ENCODE measurements around the gene LRRC18.

The LRRC18 gene

DNA sequence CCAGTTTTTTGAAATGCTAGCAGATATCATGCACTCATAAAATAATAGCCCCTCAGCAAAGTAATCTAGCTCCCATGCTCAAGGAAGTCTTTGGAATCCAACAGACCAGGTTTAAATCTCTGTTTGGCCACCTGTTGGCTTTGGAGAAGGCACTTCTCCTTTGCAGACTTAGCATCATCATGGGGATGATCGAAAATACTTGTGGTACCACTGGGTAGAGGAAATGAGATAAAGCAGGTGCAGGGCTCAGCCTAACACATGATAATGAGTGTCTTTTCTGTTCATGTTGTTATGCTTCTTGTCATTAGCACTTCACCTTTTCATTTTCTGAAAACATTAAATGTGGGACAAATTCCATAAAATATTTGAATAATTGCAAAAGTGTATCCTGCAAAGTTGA is 67.4 kb downstream of the LRRC18 start:
- no peak for DNase-seq
